ENCODE results near the gene TJAP1.
A peak's percentile ranks its signal among the peaks of the same experiment; 100 is the strongest.
"Not testable (repeated sequence)": the region's sequence is repeated elsewhere in the genome, so short reads cannot be mapped to it uniquely, and the experiment has no call there.

The TJAP1 gene

DNA sequence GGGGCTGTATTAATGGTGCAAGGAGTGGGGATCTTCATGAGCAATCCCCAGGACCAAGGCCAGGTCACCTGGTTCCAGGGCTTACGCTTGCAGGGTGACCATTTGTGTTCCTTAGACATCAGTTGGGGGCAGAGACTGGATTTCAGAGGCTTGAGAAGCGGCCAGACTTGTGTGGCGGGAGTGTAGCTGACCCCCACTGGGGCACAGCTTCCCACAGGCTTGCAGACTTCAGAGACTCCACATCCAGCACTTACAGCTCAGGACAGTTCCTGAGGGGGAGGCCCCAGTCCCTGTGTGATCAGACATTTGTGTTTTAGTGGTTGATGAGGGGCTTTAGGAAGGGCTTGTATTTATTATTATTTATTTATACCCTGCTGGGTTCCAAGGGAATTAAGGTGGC, 15.3 kb downstream of the TJAP1 start:
- H3K9me3 ChIP-seq (ENCODE audit: control insufficient read depth, low read length), result no peaks in the 10 kb centered on the region
- no peaks in the 10 kb centered on the region for H3K27me3 ChIP-seq (replicated peaks; ENCODE audit: control insufficient read depth, insufficient read depth, low read length, poor library complexity, severe bottlenecking)
- H3K27ac ChIP-seq (ENCODE audit: insufficient read depth, low read length, poor library complexity, severe bottlenecking), result no peak overlapping the region
- H3K4me3 ChIP-seq (ENCODE audit: insufficient read depth, low read depth, low read length, poor library complexity, severe bottlenecking), result no peak overlapping the region
- no peak for DNase-seq
- H3K4me1 ChIP-seq (ENCODE audit: control insufficient read depth, insufficient read depth, low read length, poor library complexity, severe bottlenecking), result peaks cover 14% of the 10 kb centered on the region
- peaks cover 10% of the 10 kb centered on the region for H3K36me3 ChIP-seq (ENCODE audit: control insufficient read depth, insufficient read depth, low read length)

GRCh38 chr6:43493230-43493629, 15.9 kb downstream of the TJAP1 start:
- H3K4me3 ChIP-seq (ENCODE audit: insufficient read depth, low read depth, low read length, poor library complexity, severe bottlenecking), result no peak overlapping the region
- H3K27ac ChIP-seq (ENCODE audit: insufficient read depth, low read length, poor library complexity, severe bottlenecking), result no peak overlapping the region
- peaks cover 14% of the 10 kb centered on the region for H3K4me1 ChIP-seq (ENCODE audit: control insufficient read depth, insufficient read depth, low read length, poor library complexity, severe bottlenecking)
- DNase-seq, result no peak
- H3K36me3 ChIP-seq (ENCODE audit: control insufficient read depth, insufficient read depth, low read length), result peaks cover 11% of the 10 kb centered on the region
- no peaks in the 10 kb centered on the region for H3K27me3 ChIP-seq (replicated peaks; ENCODE audit: control insufficient read depth, insufficient read depth, low read length, poor library complexity, severe bottlenecking)
- no peaks in the 10 kb centered on the region for H3K9me3 ChIP-seq (ENCODE audit: control insufficient read depth, low read length)

- Histone ChIP-seq H3K9me3 (ENCODE audit: control insufficient read depth, low read length) (no peaks in the 10 kb centered on the region), H3K4me3 (ENCODE audit: insufficient read depth, low read depth, low read length, poor library complexity, severe bottlenecking) (no peak overlapping the region), H3K27me3 (replicated peaks; ENCODE audit: control insufficient read depth, insufficient read depth, low read length, poor library complexity, severe bottlenecking) (no peaks in the 10 kb centered on the region), H3K36me3 (ENCODE audit: control insufficient read depth, insufficient read depth, low read length) (peaks cover 12% of the 10 kb centered on the region), H3K27ac (ENCODE audit: insufficient read depth, low read length, poor library complexity, severe bottlenecking) (no peak overlapping the region), H3K4me1 (ENCODE audit: control insufficient read depth, insufficient read depth, low read length, poor library complexity, severe bottlenecking) (peaks cover 14% of the 10 kb centered on the region)
- DNase-seq, result no peak
These were observed 16.5 kb downstream of the TJAP1 start for GRCh38 chr6:43493833-43494232.

- Histone ChIP-seq H3K4me3 (ENCODE audit: insufficient read depth, low read depth, low read length, poor library complexity, severe bottlenecking) (no peak overlapping the region), H3K9me3 (ENCODE audit: control insufficient read depth, low read length) (no peaks in the 10 kb centered on the region), H3K4me1 (ENCODE audit: control insufficient read depth, insufficient read depth, low read length, poor library complexity, severe bottlenecking) (peaks cover 14% of the 10 kb centered on the region), H3K36me3 (ENCODE audit: control insufficient read depth, insufficient read depth, low read length) (peaks cover 17% of the 10 kb centered on the region), H3K27me3 (replicated peaks; ENCODE audit: control insufficient read depth, insufficient read depth, low read length, poor library complexity, severe bottlenecking) (no peaks in the 10 kb centered on the region), H3K27ac (ENCODE audit: insufficient read depth, low read length, poor library complexity, severe bottlenecking) (no peak overlapping the region)
- DNase-seq, result no peak
These were observed 17.0 kb downstream of the TJAP1 start for GRCh38 chr6:43494321-43494720.

GRCh38 chr6:43494766-43495165, 17.4 kb downstream of the TJAP1 start:
- no peak for DNase-seq
- H3K4me1 ChIP-seq (ENCODE audit: control insufficient read depth, insufficient read depth, low read length, poor library complexity, severe bottlenecking), result peaks cover 14% of the 10 kb centered on the region
- H3K36me3 ChIP-seq (ENCODE audit: control insufficient read depth, insufficient read depth, low read length), result peaks cover 18% of the 10 kb centered on the region
- H3K9me3 ChIP-seq (ENCODE audit: control insufficient read depth, low read length), result no peaks in the 10 kb centered on the region
- H3K27me3 ChIP-seq (replicated peaks; ENCODE audit: control insufficient read depth, insufficient read depth, low read length, poor library complexity, severe bottlenecking), result no peaks in the 10 kb centered on the region
- H3K4me3 ChIP-seq (ENCODE audit: insufficient read depth, low read depth, low read length, poor library complexity, severe bottlenecking), result no peak overlapping the region
- H3K27ac ChIP-seq (ENCODE audit: insufficient read depth, low read length, poor library complexity, severe bottlenecking), result no peak overlapping the region

- H3K27me3 ChIP-seq (replicated peaks; ENCODE audit: control insufficient read depth, insufficient read depth, low read length, poor library complexity, severe bottlenecking), result no peaks in the 10 kb centered on the region
- peaks cover 25% of the 10 kb centered on the region for H3K36me3 ChIP-seq (ENCODE audit: control insufficient read depth, insufficient read depth, low read length)
- H3K4me3 ChIP-seq (ENCODE audit: insufficient read depth, low read depth, low read length, poor library complexity, severe bottlenecking), result no peak overlapping the region
- no peak overlapping the region for H3K27ac ChIP-seq (ENCODE audit: insufficient read depth, low read length, poor library complexity, severe bottlenecking)
- no peaks in the 10 kb centered on the region for H3K9me3 ChIP-seq (ENCODE audit: control insufficient read depth, low read length)
- DNase-seq, result no peak
- H3K4me1 ChIP-seq (ENCODE audit: control insufficient read depth, insufficient read depth, low read length, poor library complexity, severe bottlenecking), result peaks cover 14% of the 10 kb centered on the region
These were observed 18.1 kb downstream of the TJAP1 start for GRCh38 chr6:43495409-43495941.

DNA sequence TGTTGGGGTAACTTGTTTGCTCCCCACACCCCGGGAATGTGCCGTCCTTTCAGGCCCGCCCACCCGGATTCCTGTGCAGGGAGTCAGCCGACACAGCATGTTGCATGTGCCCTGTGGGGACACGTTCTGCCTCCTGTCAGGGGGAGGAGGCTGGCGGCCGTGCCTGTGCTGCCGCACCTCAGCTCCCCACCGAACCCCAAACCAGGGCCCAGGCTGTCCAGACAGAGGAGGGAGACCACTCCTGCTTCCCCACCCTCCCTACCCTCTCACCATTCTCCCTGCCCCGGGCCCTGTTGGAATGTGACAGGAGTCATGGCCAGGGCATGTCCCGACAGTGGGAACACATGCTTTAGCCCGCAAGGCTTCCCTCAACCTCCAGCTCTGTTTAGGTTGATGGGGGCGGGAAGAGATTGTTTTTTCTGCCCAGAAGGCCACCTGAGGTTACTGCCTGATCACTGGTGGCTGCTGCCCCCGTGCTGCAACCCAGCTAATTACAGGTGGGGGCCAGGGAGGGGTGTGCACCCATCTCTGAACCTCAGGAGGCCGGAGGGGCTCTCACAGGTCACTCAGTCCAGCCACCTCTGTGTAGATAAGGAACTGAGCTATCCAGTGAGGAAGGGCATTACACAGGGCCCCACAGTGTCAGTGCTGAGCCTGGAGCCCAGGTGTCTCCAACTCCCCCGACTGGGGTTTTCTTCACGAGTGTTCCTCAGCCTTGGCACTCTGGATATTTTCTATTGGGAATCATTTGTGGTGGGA, 19.2 kb downstream of the TJAP1 start:
- DNase-seq, result no peak
- Histone ChIP-seq H3K27ac (ENCODE audit: insufficient read depth, low read length, poor library complexity, severe bottlenecking) (peak overlapping the region; percentile 11), H3K4me1 (ENCODE audit: control insufficient read depth, insufficient read depth, low read length, poor library complexity, severe bottlenecking) (peaks cover 14% of the 10 kb centered on the region), H3K9me3 (ENCODE audit: control insufficient read depth, low read length) (no peaks in the 10 kb centered on the region), H3K27me3 (replicated peaks; ENCODE audit: control insufficient read depth, insufficient read depth, low read length, poor library complexity, severe bottlenecking) (no peaks in the 10 kb centered on the region), H3K36me3 (ENCODE audit: control insufficient read depth, insufficient read depth, low read length) (peaks cover 35% of the 10 kb centered on the region), H3K4me3 (ENCODE audit: insufficient read depth, low read depth, low read length, poor library complexity, severe bottlenecking) (no peak overlapping the region)

DNA sequence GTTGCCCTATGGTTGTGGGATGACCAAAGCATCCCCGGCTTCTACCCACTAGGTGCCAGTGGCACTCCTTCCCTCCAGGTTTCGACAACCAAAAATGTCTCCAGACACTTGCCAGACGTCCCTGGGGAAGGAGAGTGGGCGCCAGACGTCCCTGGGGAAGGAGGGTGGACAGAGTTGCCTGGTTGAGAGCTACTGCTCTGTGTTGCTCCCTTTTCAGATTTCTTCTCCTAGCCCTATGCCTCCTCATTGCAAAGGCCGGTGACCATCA, 19.7 kb downstream of the TJAP1 start:
- no peak for DNase-seq
- peaks cover 14% of the 10 kb centered on the region for H3K4me1 ChIP-seq (ENCODE audit: control insufficient read depth, insufficient read depth, low read length, poor library complexity, severe bottlenecking)
- peaks cover 39% of the 10 kb centered on the region for H3K36me3 ChIP-seq (ENCODE audit: control insufficient read depth, insufficient read depth, low read length)
- H3K27me3 ChIP-seq (replicated peaks; ENCODE audit: control insufficient read depth, insufficient read depth, low read length, poor library complexity, severe bottlenecking), result no peaks in the 10 kb centered on the region
- no peak overlapping the region for H3K27ac ChIP-seq (ENCODE audit: insufficient read depth, low read length, poor library complexity, severe bottlenecking)
- H3K9me3 ChIP-seq (ENCODE audit: control insufficient read depth, low read length), result no peaks in the 10 kb centered on the region
- H3K4me3 ChIP-seq (ENCODE audit: insufficient read depth, low read depth, low read length, poor library complexity, severe bottlenecking), result no peak overlapping the region

- peaks cover 14% of the 10 kb centered on the region for H3K4me1 ChIP-seq (ENCODE audit: control insufficient read depth, insufficient read depth, low read length, poor library complexity, severe bottlenecking)
These were observed 20.3 kb downstream of the TJAP1 start for GRCh38 chr6:43497689-43498088.

GRCh38 chr6:43498291-43498690, 20.9 kb downstream of the TJAP1 start:
- H3K9me3 ChIP-seq (ENCODE audit: control insufficient read depth, low read length); H3K27me3 ChIP-seq (replicated peaks; ENCODE audit: control insufficient read depth, insufficient read depth, low read length, poor library complexity, severe bottlenecking); H3K4me3 ChIP-seq (ENCODE audit: insufficient read depth, low read depth, low read length, poor library complexity, severe bottlenecking); DNase-seq; H3K27ac ChIP-seq (ENCODE audit: insufficient read depth, low read length, poor library complexity, severe bottlenecking): not testable (repeated sequence)
- H3K36me3 ChIP-seq (ENCODE audit: control insufficient read depth, insufficient read depth, low read length), result peaks cover 49% of the 10 kb centered on the region
- H3K4me1 ChIP-seq (ENCODE audit: control insufficient read depth, insufficient read depth, low read length, poor library complexity, severe bottlenecking), result peaks cover 14% of the 10 kb centered on the region

More at GRCh38 chr6:43497689-43498088, 20.3 kb downstream of the TJAP1 start:
- peaks cover 45% of the 10 kb centered on the region for H3K36me3 ChIP-seq (ENCODE audit: control insufficient read depth, insufficient read depth, low read length)
- no peaks in the 10 kb centered on the region for H3K9me3 ChIP-seq (ENCODE audit: control insufficient read depth, low read length)
- H3K27me3 ChIP-seq (replicated peaks; ENCODE audit: control insufficient read depth, insufficient read depth, low read length, poor library complexity, severe bottlenecking), result no peaks in the 10 kb centered on the region
- no peak for DNase-seq
- no peak overlapping the region for H3K27ac ChIP-seq (ENCODE audit: insufficient read depth, low read length, poor library complexity, severe bottlenecking)
- no peak overlapping the region for H3K4me3 ChIP-seq (ENCODE audit: insufficient read depth, low read depth, low read length, poor library complexity, severe bottlenecking)

All from effector memory CD4-positive, alpha-beta T cell (primary cell).